Neural cell (in vitro differentiated cells): ENCODE data around the gene IQGAP2. TPM values are rescaled to one million over a fixed set of nuclear protein-coding genes. Genes with fewer than 3 reads are reported as not detected.

ENCODE experiments used
- H2AFZ ChIP-seq: fragments of 200-600, 300-800 bp; sonication (generic), shearing (Covaris generic); 2 replicates; pipeline ENCODE4 v1.6.0; 2014; ENCODE audit warnings: low read depth, mild to moderate bottlenecking, antibody characterized with exemption, low read length, moderate library complexity
- H3F3A ChIP-seq: fragments of 200-600 bp; shearing (Covaris generic); 2 replicates; pipeline ENCODE4 v1.6.1; 2016; ENCODE audit warnings: mild to moderate bottlenecking, moderate library complexity, mixed read lengths, antibody characterized with exemption, low read length; ENCODE audit not compliant: insufficient read depth, poor library complexity, severe bottlenecking
- H3K27ac ChIP-seq: fragments of 200-600, 300-800 bp; sonication (generic), shearing (Covaris generic); 2 replicates; pipeline ENCODE4 v1.5.1; 2014; ENCODE audit warnings: mild to moderate bottlenecking, low read length, moderate library complexity
- H3K27me3 ChIP-seq: fragments of 300-800, 200-600 bp; sonication (generic), shearing (Covaris generic); 2 replicates; pipeline ENCODE4 v1.6.0; 2014; ENCODE audit warnings: mild to moderate bottlenecking, low read depth, low read length, moderate library complexity; ENCODE audit not compliant: insufficient read depth
- H3K36me3 ChIP-seq: fragments of 300-800, 200-600 bp; sonication (generic), shearing (Covaris generic); 2 replicates; pipeline ENCODE4 v1.5.1; 2014; ENCODE audit warnings: mild to moderate bottlenecking, antibody characterized with exemption, low read length, moderate library complexity; ENCODE audit not compliant: insufficient read depth
- H3K4me2 ChIP-seq: fragments of 300-800, 200-600 bp; sonication (generic), shearing (Covaris generic); 2 replicates; pipeline ENCODE4 v1.6.0; 2014; ENCODE audit warnings: mild to moderate bottlenecking, low read length
- H3K4me3 ChIP-seq: fragments of 300-800, 200-600 bp; sonication (generic), shearing (Covaris generic); 2 replicates; pipeline ENCODE4 v1.5.1; 2014; ENCODE audit warnings: mild to moderate bottlenecking, low read length, moderate library complexity
- H3K79me2 ChIP-seq: fragments of 200-600 bp; shearing (Covaris generic); replicated peaks from 2 replicates; pipeline ENCODE4 v1.6.0; 2014; ENCODE audit warnings: mild to moderate bottlenecking, low read length, moderate library complexity; ENCODE audit not compliant: insufficient read depth
- H3K9ac ChIP-seq: fragments of 300-800, 200-600 bp; sonication (generic), shearing (Covaris generic); 2 replicates; pipeline ENCODE4 v1.6.1; 2016; ENCODE audit warnings: mild to moderate bottlenecking, low read length, mixed read lengths
- H3K9me2 ChIP-seq: fragments of 200-600 bp; shearing (Covaris generic); 2 replicates; pipeline ENCODE4 v1.6.1; 2016; ENCODE audit warnings: mild to moderate bottlenecking, low read length, mixed read lengths; ENCODE audit not compliant: insufficient read depth
- H3K9me3 ChIP-seq: fragments of 200-600, 300-800 bp; sonication (generic), shearing (Covaris generic); 2 replicates; pipeline ENCODE4 v1.6.1; 2016; ENCODE audit warnings: mild to moderate bottlenecking, mixed run types, low read length, moderate library complexity, mixed read lengths
- H4K20me1 ChIP-seq: fragments of 200-600 bp; shearing (Covaris generic); 2 replicates; pipeline ENCODE4 v1.6.1; 2016; ENCODE audit warnings: mild to moderate bottlenecking, mixed run types; ENCODE audit not compliant: insufficient read depth
- EP300 ChIP-seq: fragments of 450-650 bp; conservative IDR thresholded peaks from 2 replicates; pipeline ENCODE4 v1.6.1; 2014; ENCODE audit warnings: antibody characterized with exemption, mild to moderate bottlenecking, moderate library complexity; ENCODE audit not compliant: poor library complexity, severe bottlenecking
- EZH2 ChIP-seq: fragments of 200-600, 300-800 bp; shearing (Covaris generic), sonication (generic); IDR thresholded peaks from 2 replicates; pipeline ENCODE4 v1.6.1; 2014; ENCODE audit warnings: antibody characterized with exemption, low read length, borderline replicate concordance, mild to moderate bottlenecking; ENCODE audit not compliant: insufficient read depth, poor library complexity, severe bottlenecking
- MXI1 ChIP-seq: fragments of 450-650 bp; conservative IDR thresholded peaks from 2 replicates; pipeline ENCODE4 v1.6.1; 2014; ENCODE audit warnings: antibody characterized with exemption, mild to moderate bottlenecking; ENCODE audit not compliant: poor library complexity, severe bottlenecking
- POLR2AphosphoS5 ChIP-seq: IDR thresholded peaks from 2 replicates; pipeline ENCODE4 v1.6.1; 2012
- RAD21 ChIP-seq: fragments of 450-650 bp; conservative IDR thresholded peaks from 2 replicates; pipeline ENCODE4 v1.6.1; 2014; ENCODE audit warnings: antibody characterized with exemption, mild to moderate bottlenecking, moderate library complexity
- SMC3 ChIP-seq: fragments of 450-650 bp; conservative IDR thresholded peaks from 2 replicates; pipeline ENCODE4 v1.6.1; 2014; ENCODE audit warnings: antibody characterized with exemption, mild to moderate bottlenecking, moderate library complexity; ENCODE audit not compliant: poor library complexity
- TAF1 ChIP-seq: IDR thresholded peaks from 2 replicates; pipeline ENCODE4 v1.6.1; 2012; ENCODE audit warnings: low read depth
- polyA plus RNA-seq: library from polyadenylated mRNA; depleted of rRNA; stranded (reverse); fragments of >200 nt; gene quantifications from 2 replicates; pipeline ENCODE4 v1.2.3, GENCODE V29; 2014
- TF ChIP-seq, protein P1 (sequence below): IDR thresholded peaks from 2 replicates; pipeline ENCODE4 v1.6.1; 2012; ENCODE audit warnings: borderline replicate concordance
- TF ChIP-seq, protein P2 (sequence below): fragments of 450-650 bp; IDR thresholded peaks from 2 replicates; pipeline ENCODE4 v1.5.1; 2014; ENCODE audit warnings: antibody characterized with exemption, mild to moderate bottlenecking, moderate library complexity; ENCODE audit not compliant: poor library complexity, severe bottlenecking

The IQGAP2 gene
- polyA plus RNA-seq, 1 donor from 2014 or later: 5.2 TPM

DNA sequence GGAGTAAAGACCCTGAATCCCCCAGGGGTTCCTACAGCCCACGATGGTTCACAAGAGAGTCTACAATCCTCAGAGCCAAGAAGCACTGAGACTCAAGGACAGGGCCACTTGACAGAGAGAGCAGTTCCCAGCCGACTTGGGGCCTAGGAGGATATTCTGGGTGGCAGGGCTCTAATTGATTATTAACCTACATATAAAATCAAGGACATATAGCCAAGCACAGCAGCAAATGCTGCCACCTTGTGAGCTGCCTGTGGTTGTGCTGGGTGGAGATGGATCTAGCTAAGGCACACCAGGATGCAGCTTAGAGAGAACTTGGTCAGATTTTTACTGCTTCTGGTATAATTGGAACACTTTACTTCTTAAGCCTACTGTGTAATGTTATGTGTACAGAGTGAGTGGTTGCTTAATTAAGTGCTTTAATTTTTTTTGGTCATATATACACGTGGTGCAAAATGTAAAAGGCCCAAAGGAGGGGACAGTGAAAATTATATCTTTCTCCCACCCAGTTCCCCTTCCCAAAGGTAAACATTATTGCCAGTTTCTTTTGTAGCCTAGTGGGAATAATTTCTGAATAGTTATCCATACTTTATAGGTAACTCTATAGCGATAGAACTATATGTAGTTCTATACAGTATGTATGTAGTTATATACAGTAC, 141.3 kb downstream of the IQGAP2 start:
- H3K4me3 ChIP-seq: no peak overlapping the region
- no peak overlapping the region for H3K27ac ChIP-seq
- H3K27me3 ChIP-seq: no peaks in the 10 kb centered on the region
- no peaks in the 10 kb centered on the region for H3K9me2 ChIP-seq
- H3K79me2 ChIP-seq: no peaks in the 10 kb centered on the region
- H3K36me3 ChIP-seq: no peaks in the 10 kb centered on the region
- no peak overlapping the region for H3K4me2 ChIP-seq
- TF ChIP-seq EP300 (no peak), TAF1 (no peak), POLR2AphosphoS5 (no peak), EZH2 (no peak), MXI1 (no peak), RAD21 (peak; percentile 84), SMC3 (peak; percentile 87)
- TF ChIP-seq, protein P1, sequence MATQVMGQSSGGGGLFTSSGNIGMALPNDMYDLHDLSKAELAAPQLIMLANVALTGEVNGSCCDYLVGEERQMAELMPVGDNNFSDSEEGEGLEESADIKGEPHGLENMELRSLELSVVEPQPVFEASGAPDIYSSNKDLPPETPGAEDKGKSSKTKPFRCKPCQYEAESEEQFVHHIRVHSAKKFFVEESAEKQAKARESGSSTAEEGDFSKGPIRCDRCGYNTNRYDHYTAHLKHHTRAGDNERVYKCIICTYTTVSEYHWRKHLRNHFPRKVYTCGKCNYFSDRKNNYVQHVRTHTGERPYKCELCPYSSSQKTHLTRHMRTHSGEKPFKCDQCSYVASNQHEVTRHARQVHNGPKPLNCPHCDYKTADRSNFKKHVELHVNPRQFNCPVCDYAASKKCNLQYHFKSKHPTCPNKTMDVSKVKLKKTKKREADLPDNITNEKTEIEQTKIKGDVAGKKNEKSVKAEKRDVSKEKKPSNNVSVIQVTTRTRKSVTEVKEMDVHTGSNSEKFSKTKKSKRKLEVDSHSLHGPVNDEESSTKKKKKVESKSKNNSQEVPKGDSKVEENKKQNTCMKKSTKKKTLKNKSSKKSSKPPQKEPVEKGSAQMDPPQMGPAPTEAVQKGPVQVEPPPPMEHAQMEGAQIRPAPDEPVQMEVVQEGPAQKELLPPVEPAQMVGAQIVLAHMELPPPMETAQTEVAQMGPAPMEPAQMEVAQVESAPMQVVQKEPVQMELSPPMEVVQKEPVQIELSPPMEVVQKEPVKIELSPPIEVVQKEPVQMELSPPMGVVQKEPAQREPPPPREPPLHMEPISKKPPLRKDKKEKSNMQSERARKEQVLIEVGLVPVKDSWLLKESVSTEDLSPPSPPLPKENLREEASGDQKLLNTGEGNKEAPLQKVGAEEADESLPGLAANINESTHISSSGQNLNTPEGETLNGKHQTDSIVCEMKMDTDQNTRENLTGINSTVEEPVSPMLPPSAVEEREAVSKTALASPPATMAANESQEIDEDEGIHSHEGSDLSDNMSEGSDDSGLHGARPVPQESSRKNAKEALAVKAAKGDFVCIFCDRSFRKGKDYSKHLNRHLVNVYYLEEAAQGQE: no peak
- TF ChIP-seq, protein P2, sequence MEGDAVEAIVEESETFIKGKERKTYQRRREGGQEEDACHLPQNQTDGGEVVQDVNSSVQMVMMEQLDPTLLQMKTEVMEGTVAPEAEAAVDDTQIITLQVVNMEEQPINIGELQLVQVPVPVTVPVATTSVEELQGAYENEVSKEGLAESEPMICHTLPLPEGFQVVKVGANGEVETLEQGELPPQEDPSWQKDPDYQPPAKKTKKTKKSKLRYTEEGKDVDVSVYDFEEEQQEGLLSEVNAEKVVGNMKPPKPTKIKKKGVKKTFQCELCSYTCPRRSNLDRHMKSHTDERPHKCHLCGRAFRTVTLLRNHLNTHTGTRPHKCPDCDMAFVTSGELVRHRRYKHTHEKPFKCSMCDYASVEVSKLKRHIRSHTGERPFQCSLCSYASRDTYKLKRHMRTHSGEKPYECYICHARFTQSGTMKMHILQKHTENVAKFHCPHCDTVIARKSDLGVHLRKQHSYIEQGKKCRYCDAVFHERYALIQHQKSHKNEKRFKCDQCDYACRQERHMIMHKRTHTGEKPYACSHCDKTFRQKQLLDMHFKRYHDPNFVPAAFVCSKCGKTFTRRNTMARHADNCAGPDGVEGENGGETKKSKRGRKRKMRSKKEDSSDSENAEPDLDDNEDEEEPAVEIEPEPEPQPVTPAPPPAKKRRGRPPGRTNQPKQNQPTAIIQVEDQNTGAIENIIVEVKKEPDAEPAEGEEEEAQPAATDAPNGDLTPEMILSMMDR: peak; percentile 84
- no peak overlapping the region for H3K9ac ChIP-seq
- H2AFZ ChIP-seq: no peak overlapping the region
- H4K20me1 ChIP-seq: no peaks in the 10 kb centered on the region
- H3K9me3 ChIP-seq: no peaks in the 10 kb centered on the region
- no peaks in the 10 kb centered on the region for H3F3A ChIP-seq

DNA sequence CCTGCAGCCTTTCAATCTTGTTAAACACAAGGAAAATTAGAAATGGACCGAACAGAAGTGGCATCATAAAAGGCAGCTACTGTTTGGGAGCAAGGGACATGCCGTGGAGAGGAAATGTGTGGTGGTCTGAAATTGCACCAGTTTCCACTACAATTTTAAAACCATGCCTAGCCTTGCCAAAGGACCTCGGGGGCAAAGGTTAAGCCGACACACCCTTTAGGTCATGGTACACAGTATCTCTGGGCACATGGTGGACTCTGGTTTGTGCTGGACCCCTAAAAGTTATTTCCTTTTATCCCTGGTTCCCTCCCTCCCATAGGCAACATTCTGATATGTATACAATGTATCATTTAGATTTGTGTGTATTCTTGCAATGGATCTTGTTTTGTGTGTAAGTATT, 142.1 kb downstream of the IQGAP2 start:
- TF ChIP-seq EP300 (no peak), SMC3 (no peak), POLR2AphosphoS5 (no peak), EZH2 (no peak), RAD21 (no peak), MXI1 (no peak), TAF1 (no peak)
- TF ChIP-seq, protein P1: no peak
- TF ChIP-seq, protein P2: no peak
- no peaks in the 10 kb centered on the region for H3K79me2 ChIP-seq
- H3K4me2 ChIP-seq: no peak overlapping the region
- no peak overlapping the region for H3K4me3 ChIP-seq
- no peaks in the 10 kb centered on the region for H4K20me1 ChIP-seq
- H3K27me3 ChIP-seq: no peaks in the 10 kb centered on the region
- H3K9ac ChIP-seq: no peak overlapping the region
- H3K36me3 ChIP-seq: no peaks in the 10 kb centered on the region
- H3K9me3 ChIP-seq: no peaks in the 10 kb centered on the region
- H3K27ac ChIP-seq: no peak overlapping the region
- H3F3A ChIP-seq: no peaks in the 10 kb centered on the region
- no peaks in the 10 kb centered on the region for H3K9me2 ChIP-seq
- H2AFZ ChIP-seq: no peak overlapping the region
